ENCODE measurements around the gene MADD. TPM values are rescaled to one million over a fixed set of nuclear protein-coding genes. Genes with fewer than 3 reads are reported as not detected.
A peak's percentile ranks its signal among the peaks of the same experiment; 100 is the strongest.

The MADD gene
- total RNA-seq, 1 donor from 2014 or later: 39.7 TPM

- intact Hi-C loops (cut with DNase I): no loop called here
- ATAC-seq (ENCODE audit: poor library complexity) (no peak), DNase-seq (no peak)
Measured at GRCh38 chr11:47348131-47348802, 78.3 kb downstream of the MADD start.

GRCh38 chr11:47348859-47349258, 78.9 kb downstream of the MADD start:
- ATAC-seq (ENCODE audit: poor library complexity) (no peak), DNase-seq (no peak)
- intact Hi-C loops (cut with DNase I): no loop called here

- intact Hi-C loops (cut with DNase I): loop anchor here (10.0 kb wide), 1 partner anchor 95 kb away; the partner anchor contains the start of gene NR1H3
- DNase-seq (no peak), ATAC-seq (ENCODE audit: poor library complexity) (no peak)
Measured at GRCh38 chr11:47349521-47350095, 79.7 kb downstream of the MADD start.

- intact Hi-C loops (cut with DNase I): loop anchor here (10.0 kb wide), 1 partner anchor 96 kb away; the partner anchor contains the start of gene NR1H3
- ATAC-seq (ENCODE audit: poor library complexity) (no peak), DNase-seq (no peak)
Measured at GRCh38 chr11:47350315-47350714, 80.4 kb downstream of the MADD start.

GRCh38 chr11:47351156-47352126, 81.5 kb downstream of the MADD start:
- DNase-seq (peak; percentile 87), ATAC-seq (ENCODE audit: poor library complexity) (peak; percentile 47)
- intact Hi-C loops (cut with DNase I): loop anchor here (10.0 kb wide), 1 partner anchor 97 kb away; the partner anchor contains the start of gene NR1H3

- DNase-seq (no peak), ATAC-seq (ENCODE audit: poor library complexity) (peak; percentile 52)
- intact Hi-C loops (cut with DNase I): loop anchor here (10.0 kb wide), 1 partner anchor 98 kb away; the partner anchor contains the start of gene NR1H3
Measured at GRCh38 chr11:47352556-47352955, 82.6 kb downstream of the MADD start, which contains the start of gene MYBPC3. Gene MYBPC3, minus strand, starts transcription at chr11:47352702. Its CDS starts 55 bp downstream, at chr11:47352647.

- DNase-seq (no peak), ATAC-seq (ENCODE audit: poor library complexity) (no peak)
- intact Hi-C loops (cut with DNase I): loop anchor here (10.0 kb wide), 1 partner anchor 99 kb away; the partner anchor contains the start of gene NR1H3
Measured at GRCh38 chr11:47353978-47354774, 84.2 kb downstream of the MADD start.

- intact Hi-C loops (cut with DNase I): loop anchor here (5.0 to 10.0 kb wide), 2 partner anchors 100 to 178 kb away; partner anchors contain the start of genes ARFGAP2 and NR1H3
- no peak for DNase-seq
- ATAC-seq (ENCODE audit: poor library complexity): peak; percentile 8
Measured at GRCh38 chr11:47354913-47355282, 85.0 kb downstream of the MADD start.

GRCh38 chr11:47355283-47356128, 85.6 kb downstream of the MADD start:
- DNase-seq: peak; percentile 98
- intact Hi-C loops (cut with DNase I): loop anchor here (5.0 to 10.0 kb wide), 2 partner anchors 101 to 178 kb away; partner anchors contain the start of genes ARFGAP2 and NR1H3
- peak; percentile 65 for ATAC-seq (ENCODE audit: poor library complexity)

- no peak for DNase-seq
- intact Hi-C loops (cut with DNase I): loop anchor here (5.0 to 10.0 kb wide), 2 partner anchors 102 to 179 kb away; partner anchors contain the start of genes ARFGAP2 and NR1H3
Measured at GRCh38 chr11:47356129-47356997, 86.4 kb downstream of the MADD start.

GRCh38 chr11:47356998-47357329, 87.0 kb downstream of the MADD start:
- no peak for ATAC-seq (ENCODE audit: poor library complexity)
- no peak for DNase-seq
- intact Hi-C loops (cut with DNase I): loop anchor here (5.0 to 10.0 kb wide), 2 partner anchors 102 to 180 kb away; partner anchors contain the start of genes ARFGAP2 and NR1H3

More at GRCh38 chr11:47356129-47356997, 86.4 kb downstream of the MADD start:
- ATAC-seq (ENCODE audit: poor library complexity): no peak

GRCh38 chr11:47357985-47358730, 88.2 kb downstream of the MADD start:
- ATAC-seq (ENCODE audit: poor library complexity) (no peak), DNase-seq (no peak)
- intact Hi-C loops (cut with DNase I): loop anchor here (5.0 to 10.0 kb wide), 2 partner anchors 103 to 181 kb away; partner anchors contain the start of genes ARFGAP2 and NR1H3

GRCh38 chr11:47358731-47359051, 88.8 kb downstream of the MADD start:
- DNase-seq (no peak), ATAC-seq (ENCODE audit: poor library complexity) (no peak)
- intact Hi-C loops (cut with DNase I): loop anchor here (5.0 to 10.0 kb wide), 2 partner anchors 104 to 181 kb away; partner anchors contain the start of genes ARFGAP2 and NR1H3

GRCh38 chr11:47359162-47359561, 89.2 kb downstream of the MADD start:
- ATAC-seq (ENCODE audit: poor library complexity) (no peak), DNase-seq (no peak)
- intact Hi-C loops (cut with DNase I): loop anchor here (5.0 to 10.0 kb wide), 2 partner anchors 104 to 182 kb away; partner anchors contain the start of genes ARFGAP2 and NR1H3

- intact Hi-C loops (cut with DNase I): loop anchor here (5.0 to 10.0 kb wide), 2 partner anchors 105 to 182 kb away; partner anchors contain the start of genes ARFGAP2 and NR1H3
- ATAC-seq (ENCODE audit: poor library complexity) (no peak), DNase-seq (no peak)
Measured at GRCh38 chr11:47359586-47359985, 89.7 kb downstream of the MADD start.
